Adrenal gland (tissue), 12 donors: ENCODE results near the gene PCGF3. TPM values are rescaled to one million over a fixed set of nuclear protein-coding genes. Genes with fewer than 3 reads are reported as not detected.
A peak's percentile ranks its signal among the peaks of the same experiment; 100 is the strongest.

ENCODE experiments used
- DNase-seq, 7 donors: peaks; one replicate each; pipeline ENCODE4 v3.0.0-alpha.2; 2019 to 2020
- H3K27ac ChIP-seq, 5 donors: fragments of 200-600 bp; sonication (generic) in 4 of 5; 1 replicate in 3 of 5; 2 replicates in 2 of 5; pipeline versions ENCODE4 v1.5.1 to v1.8.0; 2016 to 2020; ENCODE audit warnings: mild to moderate bottlenecking in 1 of 5
- H3K27me3 ChIP-seq: fragments of 200-600 bp; 2 replicates; pipeline ENCODE4 v1.8.0; 2021
- H3K36me3 ChIP-seq, 2 donors: fragments of 200-600 bp; replicated peaks in 1 of 2; 1 replicate in 1 of 2; 2 replicates in 1 of 2; pipeline versions ENCODE4 v1.5.1 to v1.8.0; 2018 to 2022
- H3K4me1 ChIP-seq, 2 donors: fragments of 200-600 bp; replicated peaks in 1 of 2; 1 replicate in 1 of 2; 2 replicates in 1 of 2; pipeline versions ENCODE4 v1.5.1 to v1.8.0; 2018 to 2021
- H3K4me3 ChIP-seq, 4 donors: fragments of 200-600 bp; sonication (generic) in 3 of 4; one replicate each; pipeline ENCODE4 v1.5.1; 2016 to 2018
- H3K9me3 ChIP-seq, 3 donors: fragments of 200-600 bp; sonication (generic) in 1 of 3; replicated peaks in 1 of 3; 1 replicate in 2 of 3; 2 replicates in 1 of 3; pipeline versions ENCODE4 v1.5.1 to v1.8.0; 2016 to 2021
- POLR2A ChIP-seq, 2 donors: fragments of 450-650 bp; IDR thresholded peaks; one replicate each; pipeline ENCODE4 v1.6.1; 2017; ENCODE audit warnings: antibody characterized with exemption in 2 of 2, mild to moderate bottlenecking in 2 of 2, moderate library complexity in 1 of 2
- WGBS, 4 donors: extraction: QIAGEN DNeasy Blood & Tissue Kit in 2 of 4; methylation state at CpG; one replicate each; pipeline versions ENCODE4 v1.1.5 to v1.1.7; 2013 to 2017; 5-methylcytosine and 5-hydroxymethylcytosine counted together
- intact Hi-C, 2 donors: fragments of 100-400 bp; cut with DNase I; formaldehyde crosslinking; loops; one replicate each; pipeline versions ENCODE4 v1.14.1 to v1.15.0; 2022 to 2023
- polyA plus RNA-seq, 3 donors: library from polyadenylated mRNA; stranded (reverse); fragments of 200-250 nt in 2 of 3; fragments of 350-450 nt in 1 of 3; fragmentation: Illumina TruSeq in 1 of 3; extraction: RNeasy Lipid Tissue Mini Kit (QIAGEN cat#74804) in 1 of 3; gene quantifications; one replicate each; pipeline ENCODE4 v1.2.3, GENCODE V29; 2013 to 2014
- total RNA-seq, 9 donors: library from RNA; depleted of rRNA in 4 of 9; stranded (reverse); fragments of >200 nt in 4 of 9; fragments of 120-200 nt in 1 of 9; fragmentation: NEBNext Ultra II Directional in 1 of 9; extraction: Animal tissue kit (Norgen Biotek cat#: 25700) in 1 of 9; gene quantifications; one replicate each; pipeline versions ENCODE4 v1.1.0 to v1.2.4, GENCODE V29; 2013 to 2023
- TF ChIP-seq, protein P1 (sequence below), 6 experiments: fragments of 450-650 bp in 4 of 6; fragments of 200-600 bp in 2 of 6; sonication (generic) in 1 of 6; IDR thresholded peaks; 1 replicate in 5 of 6; 2 replicates in 1 of 6; pipeline versions ENCODE4 v1.5.1 to v1.8.0; 2016 to 2021; ENCODE audit warnings: antibody characterized with exemption in 6 of 6, mild to moderate bottlenecking in 2 of 6, moderate library complexity in 1 of 6
- donor health status: healthy with polysubstance abuse.
- donor health status: Bipolar disorder and iron deficiency.
- donor health status: DM: yes; HTN: yes; CAD: no.
- donor health status: DM: no; HTN: no; CAD: no.
- donor health status: DM: no; HTN: no; CAD: no.
- donor health status: DM: yes; HTN: yes; CAD: no.

PCGF3 gene
- total and polyA plus RNA-seq, 12 donors, result 26.4 to 178 (median 70.7) TPM

DNA sequence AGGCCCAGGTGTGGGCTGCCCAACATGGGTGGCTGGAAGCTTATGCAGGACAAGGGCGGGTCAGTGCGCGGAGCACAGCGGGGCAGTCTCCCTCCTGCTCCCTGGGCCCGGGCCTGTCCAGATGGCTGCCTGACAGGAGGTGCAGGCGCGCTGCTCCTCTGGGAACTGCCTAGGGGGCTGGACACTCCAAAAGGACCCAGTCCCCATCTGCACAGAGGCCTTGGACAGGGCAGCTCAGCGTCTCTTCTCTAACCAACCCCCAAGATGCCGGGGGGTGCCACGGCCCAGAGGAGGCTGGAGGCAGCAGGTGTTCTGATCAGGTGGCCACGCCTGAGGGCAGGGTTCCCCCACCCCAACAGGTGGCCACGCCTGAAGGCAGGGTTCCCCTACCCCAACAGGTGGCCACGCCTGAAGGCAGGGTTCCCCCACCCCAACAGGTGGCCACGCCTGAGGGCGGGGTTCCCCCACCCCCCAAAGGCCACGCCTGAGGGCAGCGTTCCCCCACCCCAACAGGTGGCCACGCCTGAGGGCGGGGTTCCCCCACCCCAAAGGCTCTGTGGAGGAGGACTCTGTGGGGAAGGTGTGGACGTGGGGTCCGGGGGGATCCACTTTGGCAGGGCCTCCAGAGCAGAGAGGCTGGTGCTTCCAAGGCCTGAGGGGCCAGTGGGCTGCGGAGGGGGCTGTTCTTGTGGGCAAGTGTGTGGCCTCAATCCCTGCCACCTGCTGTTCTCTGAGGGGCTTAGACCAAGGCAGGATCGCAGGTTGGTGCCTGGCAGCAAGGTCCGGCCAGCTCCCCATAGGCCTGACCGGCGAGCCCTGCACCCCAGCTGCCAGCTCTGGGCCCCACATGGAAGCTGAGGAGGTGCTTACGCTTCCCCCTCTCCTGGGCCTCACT is 84.2 kb downstream of the PCGF3 start:
- no peaks in the 10 kb centered on the region for H3K27me3 ChIP-seq
- WGBS, 4 donors, result 86 to 93% (median 90%) methylated on average over 12 to 27 of the region's 27 CpGs
- no peaks in the 10 kb centered on the region for H3K36me3 ChIP-seq

GRCh38 chr4:790466-790820 is 84.8 kb downstream of the PCGF3 start:
- WGBS, 4 donors, result 66 to 89% (median 86%) methylated on average over 4 to 8 of the region's 8 CpGs
- TF ChIP-seq POLR2A (IDR thresholded peaks at IDR 0.05), result no peak
- TF ChIP-seq, protein P1, sequence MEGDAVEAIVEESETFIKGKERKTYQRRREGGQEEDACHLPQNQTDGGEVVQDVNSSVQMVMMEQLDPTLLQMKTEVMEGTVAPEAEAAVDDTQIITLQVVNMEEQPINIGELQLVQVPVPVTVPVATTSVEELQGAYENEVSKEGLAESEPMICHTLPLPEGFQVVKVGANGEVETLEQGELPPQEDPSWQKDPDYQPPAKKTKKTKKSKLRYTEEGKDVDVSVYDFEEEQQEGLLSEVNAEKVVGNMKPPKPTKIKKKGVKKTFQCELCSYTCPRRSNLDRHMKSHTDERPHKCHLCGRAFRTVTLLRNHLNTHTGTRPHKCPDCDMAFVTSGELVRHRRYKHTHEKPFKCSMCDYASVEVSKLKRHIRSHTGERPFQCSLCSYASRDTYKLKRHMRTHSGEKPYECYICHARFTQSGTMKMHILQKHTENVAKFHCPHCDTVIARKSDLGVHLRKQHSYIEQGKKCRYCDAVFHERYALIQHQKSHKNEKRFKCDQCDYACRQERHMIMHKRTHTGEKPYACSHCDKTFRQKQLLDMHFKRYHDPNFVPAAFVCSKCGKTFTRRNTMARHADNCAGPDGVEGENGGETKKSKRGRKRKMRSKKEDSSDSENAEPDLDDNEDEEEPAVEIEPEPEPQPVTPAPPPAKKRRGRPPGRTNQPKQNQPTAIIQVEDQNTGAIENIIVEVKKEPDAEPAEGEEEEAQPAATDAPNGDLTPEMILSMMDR (IDR thresholded peaks at IDR 0.05), result no peak
- H3K27me3 ChIP-seq, result no peaks in the 10 kb centered on the region
- H3K27ac ChIP-seq, result no peak overlapping the region
- peaks cover 0 to 24% of the 10 kb centered on the region in 2 donors for H3K4me1 ChIP-seq
- H3K4me3 ChIP-seq, result no peak overlapping the region
- no peak for DNase-seq
- H3K36me3 ChIP-seq, result no peaks in the 10 kb centered on the region
- intact Hi-C loops, result no loop called here
- no peaks in the 10 kb centered on the region for H3K9me3 ChIP-seq

More for the DNA sequence above, 84.2 kb downstream of the PCGF3 start:
- H3K4me3 ChIP-seq, result no peak overlapping the region
- peaks cover 0 to 25% of the 10 kb centered on the region in 2 donors for H3K4me1 ChIP-seq
- intact Hi-C loops, result no loop called here
- TF ChIP-seq, protein P1 (IDR thresholded peaks at IDR 0.05), result no peak
- no peak for TF ChIP-seq POLR2A (IDR thresholded peaks at IDR 0.05)
- no peaks in the 10 kb centered on the region for H3K9me3 ChIP-seq
- DNase-seq, result no peak
- peak overlapping the region in 1 of 5 donors; percentile 8 for H3K27ac ChIP-seq

DNA sequence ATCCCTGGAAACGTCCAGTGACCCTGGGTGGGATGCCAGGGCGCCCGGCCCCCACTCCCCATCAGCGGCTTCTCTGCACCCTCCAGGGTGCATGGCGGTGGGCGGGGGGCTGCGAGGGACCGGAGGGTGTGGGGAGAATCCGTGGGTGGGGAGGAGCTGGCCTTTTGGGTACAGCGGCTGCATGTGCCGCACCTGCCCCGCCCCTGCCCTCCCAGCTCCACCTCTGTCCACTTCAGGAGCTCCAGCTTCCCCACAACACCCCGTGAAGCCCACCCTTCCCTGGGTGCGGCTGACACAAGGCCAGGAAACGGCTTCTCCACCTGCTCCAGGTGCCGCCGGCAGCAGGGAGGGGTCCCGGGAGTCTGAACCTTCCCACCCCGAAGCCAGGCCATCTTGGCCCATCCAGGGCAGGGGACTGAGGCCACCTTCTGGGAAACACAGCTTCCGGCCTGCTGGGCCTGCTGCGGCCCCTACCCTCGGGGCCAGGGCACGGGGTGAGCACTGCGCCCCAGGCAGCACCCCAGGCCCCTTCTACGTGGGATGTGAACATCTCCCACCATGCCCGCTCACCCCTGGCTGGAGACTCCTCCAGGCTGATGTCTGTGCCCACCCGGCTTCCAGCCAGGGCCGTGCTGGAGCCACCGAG is 85.7 kb downstream of the PCGF3 start:
- intact Hi-C loops, result no loop called here
- Histone ChIP-seq H3K36me3 (no peaks in the 10 kb centered on the region), H3K4me1 (peaks cover 0 to 15% of the 10 kb centered on the region in 2 donors), H3K9me3 (no peaks in the 10 kb centered on the region), H3K4me3 (no peak overlapping the region), H3K27ac (no peak overlapping the region), H3K27me3 (no peaks in the 10 kb centered on the region)
- WGBS, 4 donors, result 70 to 78% (median 75%) methylated on average over 14 to 29 of the region's 29 CpGs
- DNase-seq, result no peak
- TF ChIP-seq POLR2A (IDR thresholded peaks at IDR 0.05), result no peak
- TF ChIP-seq, protein P1 (IDR thresholded peaks at IDR 0.05), result no peak

- H3K36me3 ChIP-seq, result no peaks in the 10 kb centered on the region
- intact Hi-C loops, result no loop called here
- H3K9me3 ChIP-seq, result no peaks in the 10 kb centered on the region
- H3K27ac ChIP-seq, result no peak overlapping the region
- no peak for TF ChIP-seq POLR2A (IDR thresholded peaks at IDR 0.05)
- TF ChIP-seq, protein P1 (IDR thresholded peaks at IDR 0.05), result no peak
- peak in 2 of 7 donors; percentile 26 to 43 for DNase-seq
- H3K4me1 ChIP-seq, result peaks cover 0 to 10% of the 10 kb centered on the region in 2 donors
- WGBS, 4 donors, result 37 to 79% (median 50%) methylated on average over 7 to 50 of the region's 50 CpGs
- no peaks in the 10 kb centered on the region for H3K27me3 ChIP-seq
- H3K4me3 ChIP-seq, result no peak overlapping the region
These were observed 86.4 kb downstream of the PCGF3 start for GRCh38 chr4:791898-792625.
